HT-29 (cell line): Measurements from ENCODE around the gene TANGO6. TPM values are rescaled to one million over a fixed set of nuclear protein-coding genes. Genes with fewer than 3 reads are reported as not detected.
"Not testable (repeated sequence)": the region's sequence is repeated elsewhere in the genome, so short reads cannot be mapped to it uniquely, and the experiment has no call there.

Experiments
- DNase-seq: peaks from one replicate; pipeline ENCODE4 v3.0.0-alpha.2; 2015; ENCODE audit warnings: low spot score
- total RNA-seq: library from RNA; depleted of rRNA; stranded (reverse); fragments of >200 nt; shearing (Covaris generic); gene quantifications from 2 replicates; pipeline ENCODE4 v1.2.3, GENCODE V29; 2014

The TANGO6 gene
- total RNA-seq, 1 experiment from 2014 or later, result 3.6 TPM

DNA sequence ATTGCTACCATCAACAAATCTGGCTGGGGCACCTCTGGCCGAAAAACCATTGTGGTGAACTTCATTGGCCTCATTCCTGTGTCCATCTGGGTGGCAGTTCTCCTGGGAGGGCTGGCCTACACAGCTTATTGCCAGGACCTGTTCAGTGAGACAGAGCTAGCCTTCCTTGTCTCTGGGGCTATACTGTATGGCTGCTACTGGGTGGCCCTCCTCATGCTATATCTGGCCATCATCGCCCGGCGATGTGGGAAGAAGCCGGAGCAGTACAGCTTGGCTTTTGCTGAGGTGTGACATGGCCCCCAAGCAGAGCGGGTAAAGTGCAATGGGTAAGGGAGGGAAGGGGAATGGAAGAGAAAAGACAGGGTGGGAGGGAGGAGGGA lies 271.6 kb downstream of the TANGO6 start:
- DNase-seq, result no peak

GRCh38 chr16:69115361-69115760 lies 272.0 kb downstream of the TANGO6 start:
- no peak for DNase-seq

DNA sequence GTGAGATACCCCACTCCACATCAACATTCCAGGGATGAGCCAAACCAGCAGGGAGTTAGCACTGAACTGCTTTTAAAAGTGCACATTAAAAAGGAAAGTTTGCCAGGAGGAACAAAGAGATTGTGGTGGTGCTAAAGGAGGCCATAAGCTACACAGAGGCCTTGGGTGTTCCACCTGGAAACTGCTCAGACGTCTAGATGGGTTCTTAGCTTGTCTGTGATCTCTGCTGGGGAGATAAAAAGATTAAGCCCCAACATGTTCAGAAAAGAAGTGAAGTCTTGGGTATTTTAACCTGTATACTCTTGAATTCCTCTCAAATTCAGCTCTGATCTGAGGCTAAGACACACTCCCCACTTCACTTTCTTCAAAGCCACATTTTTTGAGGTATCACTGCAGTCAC lies 272.5 kb downstream of the TANGO6 start:
- DNase-seq, result no peak

DNA sequence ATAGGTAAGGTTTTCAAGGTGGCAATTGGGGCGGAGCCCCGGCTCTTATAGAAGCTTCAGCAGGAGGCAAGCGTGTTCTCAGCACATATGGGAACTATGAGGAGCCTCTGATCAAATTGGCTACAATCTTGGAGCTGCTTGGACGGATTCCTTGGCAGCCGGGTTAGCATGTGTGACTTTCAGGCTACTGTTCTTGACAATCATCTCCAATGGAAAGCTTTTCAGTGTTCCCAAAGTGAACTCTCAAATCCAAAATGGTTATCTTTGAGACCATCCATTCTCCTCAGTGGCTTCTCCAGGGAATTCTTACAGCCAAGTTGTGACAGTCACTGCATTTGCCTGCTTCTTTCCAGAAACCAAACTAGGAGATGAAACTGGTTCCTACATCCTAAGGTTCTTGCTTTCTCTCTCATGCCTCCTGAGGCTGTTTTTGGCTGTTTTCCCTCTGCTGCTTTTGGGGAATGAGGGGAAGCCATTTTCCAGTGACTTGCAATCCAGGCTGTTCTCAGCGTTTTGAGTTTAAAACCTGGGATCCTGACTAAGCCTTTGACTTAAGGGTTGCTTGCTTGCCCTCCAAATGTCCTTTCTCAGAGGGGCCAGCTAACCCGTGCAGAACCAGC lies 273.0 kb downstream of the TANGO6 start:
- DNase-seq, result no peak

- no peak for DNase-seq
Observed at GRCh38 chr16:69116906-69117305, 273.6 kb downstream of the TANGO6 start.

DNA sequence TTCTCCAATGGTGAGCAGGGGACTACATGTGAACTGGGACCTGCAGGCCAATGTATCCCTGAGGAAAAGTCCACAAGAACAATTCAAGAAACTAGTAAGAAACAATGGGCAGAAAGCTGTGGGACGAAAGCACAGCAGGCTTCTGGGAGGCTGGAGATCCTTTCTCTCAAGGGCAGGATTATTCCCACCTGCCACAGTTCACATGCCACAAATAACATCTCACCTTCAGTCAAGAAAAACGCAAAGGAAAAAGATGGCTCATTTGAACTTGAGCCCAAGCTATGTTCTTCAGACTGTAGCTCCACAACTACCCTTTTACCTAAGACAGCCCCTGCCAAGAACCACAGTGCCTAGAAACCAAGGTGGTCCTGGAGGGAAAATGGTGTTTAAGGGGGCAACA lies 275.1 kb downstream of the TANGO6 start:
- DNase-seq, result no peak

GRCh38 chr16:69118994-69119393 lies 275.7 kb downstream of the TANGO6 start:
- no peak for DNase-seq

GRCh38 chr16:69119536-69119935 lies 276.2 kb downstream of the TANGO6 start:
- DNase-seq, result no peak

DNA sequence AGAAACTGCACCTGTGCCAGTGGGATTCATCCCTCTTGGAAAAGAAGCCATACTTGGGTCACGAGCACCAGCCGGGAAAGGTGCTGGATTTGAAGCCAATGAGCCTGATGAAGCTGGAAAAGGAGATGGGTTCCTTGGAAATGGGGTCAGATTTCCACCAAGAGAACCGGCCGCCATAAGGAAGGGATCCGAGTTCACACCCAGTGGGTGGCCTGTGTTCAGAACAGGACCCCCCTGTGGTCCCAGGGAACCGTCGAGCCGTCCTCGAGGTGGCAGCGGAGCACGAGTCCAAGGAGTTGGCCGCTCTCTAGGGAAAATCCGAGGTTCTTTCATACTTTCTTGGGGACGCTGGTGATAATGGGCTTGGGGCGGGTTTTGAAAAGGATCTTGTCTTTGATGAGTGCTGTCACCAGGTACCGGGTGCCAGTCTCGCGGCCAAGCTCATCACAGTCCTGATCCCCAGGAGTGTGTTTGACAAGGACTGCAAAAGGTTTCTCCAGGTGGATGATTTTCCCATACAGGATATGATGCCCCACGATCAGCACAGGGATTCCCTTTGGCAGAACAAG lies 276.8 kb downstream of the TANGO6 start:
- DNase-seq, result no peak

- DNase-seq, result peak; percentile 83
Observed at GRCh38 chr16:69123910-69124309, 280.6 kb downstream of the TANGO6 start.

GRCh38 chr16:69124406-69124805 lies 281.1 kb downstream of the TANGO6 start:
- not testable (repeated sequence) for DNase-seq

- DNase-seq, result not testable (repeated sequence)
Observed at GRCh38 chr16:69124961-69125360, 281.6 kb downstream of the TANGO6 start.

GRCh38 chr16:69126221-69126620 lies 282.9 kb downstream of the TANGO6 start:
- DNase-seq, result no peak

DNA sequence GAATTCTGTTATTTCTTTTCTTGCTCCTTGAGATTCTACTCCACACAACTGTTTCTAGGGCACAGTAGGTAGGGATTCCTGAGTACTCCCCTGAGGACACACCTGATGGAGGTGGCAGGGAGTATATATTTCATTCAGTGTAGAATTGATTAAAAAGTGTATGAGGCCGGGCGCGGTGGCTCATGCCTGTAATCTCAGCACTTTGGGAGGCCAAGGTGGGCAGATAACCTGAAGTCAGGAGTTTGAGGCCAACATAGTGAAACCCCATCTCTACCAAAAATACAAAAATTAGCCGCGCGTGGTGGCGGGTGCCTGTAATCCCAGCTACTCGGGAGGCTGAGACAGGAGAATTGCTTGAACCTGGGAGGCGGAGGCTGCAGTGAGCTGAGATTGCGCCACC lies 283.5 kb downstream of the TANGO6 start:
- not testable (repeated sequence) for DNase-seq

GRCh38 chr16:69127966-69128510 lies 284.7 kb downstream of the TANGO6 start:
- DNase-seq, result no peak

- DNase-seq, result no peak
Observed at GRCh38 chr16:69130461-69130860, 287.1 kb downstream of the TANGO6 start.

DNA sequence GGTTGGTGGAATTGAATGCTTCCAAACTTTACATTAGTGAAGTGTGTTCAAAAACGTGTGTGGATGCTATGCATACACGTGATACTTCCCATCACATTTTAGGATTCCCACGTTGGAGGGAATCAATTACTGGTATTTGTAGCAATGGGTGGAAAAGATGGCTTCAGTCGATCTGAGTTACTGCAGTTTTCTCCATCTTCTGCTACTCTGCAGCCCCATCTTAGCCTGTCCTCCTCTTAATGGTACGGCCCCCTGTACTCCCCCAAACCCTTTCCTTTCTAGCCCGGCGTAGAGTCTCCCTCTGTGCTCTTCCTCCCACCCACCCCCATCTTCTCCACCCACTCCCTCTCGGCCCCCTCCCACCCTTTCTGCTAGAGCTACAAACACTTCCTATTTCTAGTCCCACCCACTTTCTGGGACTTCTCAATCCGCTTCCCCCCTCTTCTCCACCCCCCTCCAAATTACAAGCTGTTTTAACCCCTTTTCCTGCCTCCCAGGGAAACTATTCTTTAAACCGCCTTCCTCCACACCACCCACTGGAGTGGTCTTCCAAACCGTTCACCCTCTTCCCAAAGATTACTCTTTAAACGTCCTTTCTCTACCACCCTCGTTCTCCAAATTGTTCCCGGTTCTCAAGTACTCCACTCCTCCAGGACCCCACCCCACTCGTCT lies 288.0 kb downstream of the TANGO6 start:
- peak; percentile 23 for DNase-seq

- DNase-seq, result peak; percentile 83
Observed at GRCh38 chr16:69131839-69132423, 288.6 kb downstream of the TANGO6 start.

DNA sequence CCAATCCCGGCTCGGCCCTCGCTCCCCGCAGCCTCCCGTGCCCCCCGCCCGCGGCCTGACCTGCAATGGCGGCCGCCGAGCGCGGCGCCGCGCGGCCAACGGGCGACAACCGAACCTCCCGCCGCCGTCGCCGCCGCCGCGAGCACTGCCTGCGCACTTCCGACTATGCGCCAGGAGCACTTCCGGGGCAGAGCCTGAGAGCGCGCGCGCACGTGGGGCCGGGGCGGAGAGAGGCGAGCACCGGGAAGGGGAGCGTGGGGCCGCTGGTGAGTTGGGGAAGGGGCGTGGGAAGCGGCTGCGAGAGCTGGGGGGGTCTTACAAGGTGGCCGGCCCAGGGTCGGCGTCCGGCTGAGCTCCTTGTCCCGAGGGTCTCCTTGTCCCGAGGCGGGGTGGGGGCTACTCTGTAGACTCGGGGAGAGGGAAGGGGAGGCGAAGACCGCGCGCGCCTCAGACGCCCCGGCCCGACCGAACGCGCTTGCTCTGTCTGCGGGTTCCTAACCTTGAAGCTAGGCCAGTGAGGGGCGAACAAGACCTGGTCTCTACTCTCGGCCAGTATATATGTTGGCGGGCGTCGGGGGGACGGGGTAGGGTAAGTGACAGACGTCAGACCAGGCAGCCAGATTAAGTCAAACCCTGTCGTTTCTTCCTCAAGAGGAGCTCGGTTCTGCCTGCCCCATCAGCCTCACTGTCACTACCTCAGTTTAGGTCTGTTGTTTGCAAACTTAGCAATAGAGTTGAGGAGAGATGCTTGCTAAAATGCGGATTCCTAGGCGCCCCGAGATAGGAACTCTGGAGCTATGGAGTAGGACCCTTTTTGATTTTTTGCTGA lies 289.3 kb downstream of the TANGO6 start, which contains the start of the genes CHTF8 and UTP4:
Gene CHTF8 (minus strand): TSS at position 165 of the 829 bp plus-strand sequence. CDS start 11,130 bp downstream, outside the sequence.
Gene UTP4 (plus strand): TSS at position 226 of the 829 bp plus-strand sequence. CDS start 811 bp downstream, outside the sequence.
- peak; percentile 75 for DNase-seq

DNA sequence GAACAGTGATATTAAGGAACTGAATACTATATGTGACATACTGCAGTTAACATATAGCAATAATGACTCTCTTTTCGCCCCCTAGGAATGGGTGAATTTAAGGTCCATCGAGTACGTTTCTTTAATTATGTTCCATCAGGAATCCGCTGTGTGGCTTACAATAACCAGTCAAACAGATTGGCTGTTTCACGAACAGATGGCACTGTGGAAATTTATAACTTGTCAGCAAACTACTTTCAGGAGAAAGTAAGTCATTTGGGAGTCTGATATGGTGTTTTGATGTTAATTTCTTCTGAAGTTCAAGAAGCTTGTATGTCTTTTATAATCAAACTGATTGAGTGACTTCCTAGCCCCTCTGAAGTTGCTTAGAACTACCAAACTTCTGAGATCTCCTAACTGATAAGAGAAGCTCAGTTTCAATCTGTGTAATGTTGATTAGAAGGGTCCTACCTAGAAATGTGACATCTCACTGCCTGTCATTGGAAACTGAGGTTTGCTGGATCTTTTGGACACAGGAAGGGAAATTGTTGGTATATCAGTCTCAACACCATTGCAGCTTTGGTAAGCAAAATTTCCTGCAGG lies 290.1 kb downstream of the TANGO6 start:
- DNase-seq, result no peak
